Measurements from ENCODE around the gene GTPBP1.

Gene GTPBP1

GRCh38 chr22:38705235-38706100, at the start of gene GTPBP1:
Gene GTPBP1 (plus strand): TSS chr22:38705944. CDS start chr22:38705956, 12 bp downstream.
- DNase-seq, result peak; percentile 96

GRCh38 chr22:38656256-38657044, 49.3 kb upstream of the GTPBP1 start, which contains the start of the genes CBY1 and FAM227A:
Gene CBY1 (plus strand): TSS chr22:38656638. CDS start chr22:38668055, 11,417 bp downstream.
Gene FAM227A (minus strand): TSS chr22:38656392. CDS start chr22:38650168, 6,224 bp downstream.
- peak; percentile 95 for DNase-seq

- DNase-seq, result no peak
Observed at GRCh38 chr22:38657045-38657909, 48.5 kb upstream of the GTPBP1 start.

GRCh38 chr22:38674888-38675287, 30.9 kb upstream of the GTPBP1 start:
- DNase-seq, result no peak

- no peak for DNase-seq
Observed at GRCh38 chr22:38675833-38676232, 29.9 kb upstream of the GTPBP1 start.

- DNase-seq, result peak; percentile 92
Observed at GRCh38 chr22:38681582-38682335, 24.0 kb upstream of the GTPBP1 start, which contains the start of gene TOMM22. Gene TOMM22 (plus strand): TSS chr22:38681957. CDS start chr22:38681979, 22 bp downstream.

- no peak for DNase-seq
Observed at GRCh38 chr22:38684895-38685294, 20.8 kb upstream of the GTPBP1 start.

- no peak for DNase-seq
Observed at GRCh38 chr22:38685761-38686160, 20.0 kb upstream of the GTPBP1 start.

- no peak for DNase-seq
Observed at GRCh38 chr22:38689651-38690050, 16.1 kb upstream of the GTPBP1 start.

GRCh38 chr22:38694049-38694448, 11.7 kb upstream of the GTPBP1 start:
- DNase-seq, result no peak

- no peak for DNase-seq
Observed at GRCh38 chr22:38694940-38695339, 10.8 kb upstream of the GTPBP1 start.

GRCh38 chr22:38696606-38697424, 8.9 kb upstream of the GTPBP1 start:
- no peak for DNase-seq

GRCh38 chr22:38697425-38698089, 8.2 kb upstream of the GTPBP1 start:
- DNase-seq, result no peak

GRCh38 chr22:38698407-38699094, 7.2 kb upstream of the GTPBP1 start:
- DNase-seq, result no peak

GRCh38 chr22:38699143-38699542, 6.6 kb upstream of the GTPBP1 start:
- no peak for DNase-seq

- DNase-seq, result no peak
Observed at GRCh38 chr22:38699784-38700183, 6.0 kb upstream of the GTPBP1 start.

- no peak for DNase-seq
Observed at GRCh38 chr22:38700270-38700788, 5.4 kb upstream of the GTPBP1 start.

GRCh38 chr22:38700789-38701628, 4.7 kb upstream of the GTPBP1 start, which contains the start of gene JOSD1:
Gene JOSD1 (minus strand): TSS chr22:38700943. CDS start chr22:38699987, 956 bp downstream.
- DNase-seq, result peak; percentile 97

All from right forelimb (tissue), 1 donor.